ENCODE data around the gene ZNF619.

ZNF619 gene

GRCh38 chr3:40476478-40477470 is at the start of gene ZNF619:
Gene ZNF619 (plus strand): TSS chr3:40477122. CDS start chr3:40477980, 858 bp downstream.
- Histone ChIP-seq H3K27ac (ENCODE audit: low read depth, low read length) (peak within 1 kb of the TSS; percentile 77), H3K9me3 (ENCODE audit: control insufficient read depth in 5 of 5, low read length in 5 of 5) (no peaks in the 10 kb centered on the region), H3K4me3 (ENCODE audit: low read depth in 1 of 5, low read length in 5 of 5) (peak within 1 kb of the TSS; percentile 92 to 96 (median 95)), H3K27me3 (ENCODE audit: control insufficient read depth in 5 of 5, insufficient read depth in 4 of 5, low read length in 5 of 5) (no peaks in the 10 kb centered on the region), H3K9ac (ENCODE audit: low read length in 5 of 5) (peak within 1 kb of the TSS; percentile 88 to 99 (median 92)), H3K4me1 (ENCODE audit: control insufficient read depth in 5 of 5, insufficient read depth in 5 of 5, low read length in 5 of 5) (peaks cover 3 to 11% (median 9%) of the 10 kb centered on the region in 5 donors), H3K36me3 (ENCODE audit: control insufficient read depth in 5 of 5, insufficient read depth in 5 of 5, low read length in 5 of 5) (peaks cover 6 to 24% (median 13%) of the 10 kb centered on the region in 5 donors)

- H3K4me1 ChIP-seq (ENCODE audit: control insufficient read depth in 5 of 5, insufficient read depth in 5 of 5, low read length in 5 of 5) = no peaks in the 10 kb centered on the region
These were observed 44.1 kb upstream of the ZNF619 start for GRCh38 chr3:40432793-40433192.

GRCh38 chr3:40437889-40438288 is 39.0 kb upstream of the ZNF619 start:
- H3K9ac ChIP-seq (ENCODE audit: low read length in 5 of 5) = no peak overlapping the region
- no peaks in the 10 kb centered on the region for H3K9me3 ChIP-seq (ENCODE audit: control insufficient read depth in 5 of 5, low read length in 5 of 5)
- no peaks in the 10 kb centered on the region for H3K27me3 ChIP-seq (ENCODE audit: control insufficient read depth in 5 of 5, insufficient read depth in 4 of 5, low read length in 5 of 5)
- H3K4me1 ChIP-seq (ENCODE audit: control insufficient read depth in 5 of 5, insufficient read depth in 5 of 5, low read length in 5 of 5) = no peaks in the 10 kb centered on the region
- H3K36me3 ChIP-seq (ENCODE audit: control insufficient read depth in 5 of 5, insufficient read depth in 5 of 5, low read length in 5 of 5) = peaks cover 0 to 3% (median 0%) of the 10 kb centered on the region in 5 donors
- H3K27ac ChIP-seq (ENCODE audit: low read depth, low read length) = no peak overlapping the region
- no peak overlapping the region for H3K4me3 ChIP-seq (ENCODE audit: low read depth in 1 of 5, low read length in 5 of 5)

More at GRCh38 chr3:40432793-40433192, 44.1 kb upstream of the ZNF619 start:
- Histone ChIP-seq H3K4me3 (ENCODE audit: low read depth in 1 of 5, low read length in 5 of 5) (no peak overlapping the region), H3K9ac (ENCODE audit: low read length in 5 of 5) (no peak overlapping the region), H3K9me3 (ENCODE audit: control insufficient read depth in 5 of 5, low read length in 5 of 5) (no peaks in the 10 kb centered on the region), H3K36me3 (ENCODE audit: control insufficient read depth in 5 of 5, insufficient read depth in 5 of 5, low read length in 5 of 5) (peaks cover 0 to 3% (median 0%) of the 10 kb centered on the region in 5 donors), H3K27me3 (ENCODE audit: control insufficient read depth in 5 of 5, insufficient read depth in 4 of 5, low read length in 5 of 5) (no peaks in the 10 kb centered on the region), H3K27ac (ENCODE audit: low read depth, low read length) (no peak overlapping the region)

GRCh38 chr3:40445062-40445461 is 31.9 kb upstream of the ZNF619 start:
- Histone ChIP-seq H3K27me3 (ENCODE audit: control insufficient read depth in 5 of 5, insufficient read depth in 4 of 5, low read length in 5 of 5) (no peaks in the 10 kb centered on the region), H3K36me3 (ENCODE audit: control insufficient read depth in 5 of 5, insufficient read depth in 5 of 5, low read length in 5 of 5) (peaks cover 9 to 23% (median 12%) of the 10 kb centered on the region in 5 donors), H3K9me3 (ENCODE audit: control insufficient read depth in 5 of 5, low read length in 5 of 5) (no peaks in the 10 kb centered on the region), H3K4me1 (ENCODE audit: control insufficient read depth in 5 of 5, insufficient read depth in 5 of 5, low read length in 5 of 5) (no peaks in the 10 kb centered on the region), H3K27ac (ENCODE audit: low read depth, low read length) (no peak overlapping the region), H3K9ac (ENCODE audit: low read length in 5 of 5) (no peak overlapping the region), H3K4me3 (ENCODE audit: low read depth in 1 of 5, low read length in 5 of 5) (no peak overlapping the region)

GRCh38 chr3:40445880-40446279 is 31.0 kb upstream of the ZNF619 start:
- Histone ChIP-seq H3K4me3 (ENCODE audit: low read depth in 1 of 5, low read length in 5 of 5) (no peak overlapping the region), H3K27me3 (ENCODE audit: control insufficient read depth in 5 of 5, insufficient read depth in 4 of 5, low read length in 5 of 5) (no peaks in the 10 kb centered on the region), H3K9ac (ENCODE audit: low read length in 5 of 5) (no peak overlapping the region), H3K36me3 (ENCODE audit: control insufficient read depth in 5 of 5, insufficient read depth in 5 of 5, low read length in 5 of 5) (peaks cover 12 to 31% (median 14%) of the 10 kb centered on the region in 5 donors), H3K4me1 (ENCODE audit: control insufficient read depth in 5 of 5, insufficient read depth in 5 of 5, low read length in 5 of 5) (no peaks in the 10 kb centered on the region), H3K27ac (ENCODE audit: low read depth, low read length) (no peak overlapping the region), H3K9me3 (ENCODE audit: control insufficient read depth in 5 of 5, low read length in 5 of 5) (no peaks in the 10 kb centered on the region)

GRCh38 chr3:40450438-40450837 is 26.5 kb upstream of the ZNF619 start:
- Histone ChIP-seq H3K27ac (ENCODE audit: low read depth, low read length) (no peak overlapping the region), H3K9me3 (ENCODE audit: control insufficient read depth in 5 of 5, low read length in 5 of 5) (no peaks in the 10 kb centered on the region), H3K36me3 (ENCODE audit: control insufficient read depth in 5 of 5, insufficient read depth in 5 of 5, low read length in 5 of 5) (peaks cover 12 to 27% (median 16%) of the 10 kb centered on the region in 5 donors), H3K4me3 (ENCODE audit: low read depth in 1 of 5, low read length in 5 of 5) (no peak overlapping the region), H3K4me1 (ENCODE audit: control insufficient read depth in 5 of 5, insufficient read depth in 5 of 5, low read length in 5 of 5) (peaks cover 0 to 17% (median 16%) of the 10 kb centered on the region in 5 donors), H3K27me3 (ENCODE audit: control insufficient read depth in 5 of 5, insufficient read depth in 4 of 5, low read length in 5 of 5) (no peaks in the 10 kb centered on the region), H3K9ac (ENCODE audit: low read length in 5 of 5) (no peak overlapping the region)

GRCh38 chr3:40451551-40451950 is 25.4 kb upstream of the ZNF619 start:
- H3K27me3 ChIP-seq (ENCODE audit: control insufficient read depth in 5 of 5, insufficient read depth in 4 of 5, low read length in 5 of 5) = no peaks in the 10 kb centered on the region
- H3K27ac ChIP-seq (ENCODE audit: low read depth, low read length) = no peak overlapping the region
- peaks cover 4 to 17% (median 6%) of the 10 kb centered on the region in 5 donors for H3K36me3 ChIP-seq (ENCODE audit: control insufficient read depth in 5 of 5, insufficient read depth in 5 of 5, low read length in 5 of 5)
- H3K4me3 ChIP-seq (ENCODE audit: low read depth in 1 of 5, low read length in 5 of 5) = no peak overlapping the region
- H3K9ac ChIP-seq (ENCODE audit: low read length in 5 of 5) = no peak overlapping the region
- H3K9me3 ChIP-seq (ENCODE audit: control insufficient read depth in 5 of 5, low read length in 5 of 5) = no peaks in the 10 kb centered on the region
- H3K4me1 ChIP-seq (ENCODE audit: control insufficient read depth in 5 of 5, insufficient read depth in 5 of 5, low read length in 5 of 5) = peaks cover 0 to 23% (median 22%) of the 10 kb centered on the region in 5 donors

GRCh38 chr3:40452057-40452456 is 24.9 kb upstream of the ZNF619 start:
- Histone ChIP-seq H3K4me3 (ENCODE audit: low read depth in 1 of 5, low read length in 5 of 5) (peak overlapping the region in 4 of 5 donors; percentile 80 to 99 (median 95)), H3K36me3 (ENCODE audit: control insufficient read depth in 5 of 5, insufficient read depth in 5 of 5, low read length in 5 of 5) (peaks cover 4 to 16% (median 6%) of the 10 kb centered on the region in 5 donors), H3K27ac (ENCODE audit: low read depth, low read length) (peak overlapping the region; percentile 90), H3K9ac (ENCODE audit: low read length in 5 of 5) (peak overlapping the region in 3 of 5 donors; percentile 82 to 94 (median 85)), H3K27me3 (ENCODE audit: control insufficient read depth in 5 of 5, insufficient read depth in 4 of 5, low read length in 5 of 5) (no peaks in the 10 kb centered on the region), H3K4me1 (ENCODE audit: control insufficient read depth in 5 of 5, insufficient read depth in 5 of 5, low read length in 5 of 5) (peaks cover 0 to 25% (median 23%) of the 10 kb centered on the region in 5 donors), H3K9me3 (ENCODE audit: control insufficient read depth in 5 of 5, low read length in 5 of 5) (no peaks in the 10 kb centered on the region)

- Histone ChIP-seq H3K4me1 (ENCODE audit: control insufficient read depth in 5 of 5, insufficient read depth in 5 of 5, low read length in 5 of 5) (peaks cover 0 to 26% (median 24%) of the 10 kb centered on the region in 5 donors), H3K36me3 (ENCODE audit: control insufficient read depth in 5 of 5, insufficient read depth in 5 of 5, low read length in 5 of 5) (peaks cover 4 to 16% (median 6%) of the 10 kb centered on the region in 5 donors), H3K27ac (ENCODE audit: low read depth, low read length) (peak overlapping the region; percentile 90), H3K9ac (ENCODE audit: low read length in 5 of 5) (peak overlapping the region; percentile 76 to 94 (median 85)), H3K9me3 (ENCODE audit: control insufficient read depth in 5 of 5, low read length in 5 of 5) (no peaks in the 10 kb centered on the region), H3K27me3 (ENCODE audit: control insufficient read depth in 5 of 5, insufficient read depth in 4 of 5, low read length in 5 of 5) (no peaks in the 10 kb centered on the region), H3K4me3 (ENCODE audit: low read depth in 1 of 5, low read length in 5 of 5) (peak overlapping the region; percentile 80 to 99 (median 95))
These were observed 24.4 kb upstream of the ZNF619 start for GRCh38 chr3:40452562-40452875.
